Smooth muscle cell (in vitro differentiated cells): ENCODE data around the gene BICC1. TPM values are rescaled to one million over a fixed set of nuclear protein-coding genes. Genes with fewer than 3 reads are reported as not detected.

Experiments used
- DNase-seq: peaks from one replicate; lab custom pipeline; 2025; ENCODE audit not compliant: unreplicated experiment; lab: John Stamatoyannopoulos, UW
- H2AFZ ChIP-seq: fragments of 200-600 bp; sonication (generic); 2 replicates; pipeline ENCODE4 v1.6.0; 2016; ENCODE audit warnings: antibody characterized with exemption, low read depth, mild to moderate bottlenecking
- H3F3A ChIP-seq: fragments of 200-600 bp; sonication (generic); 2 replicates; pipeline ENCODE4 v1.6.0; 2017; ENCODE audit warnings: antibody characterized with exemption, low read depth
- H3K27ac ChIP-seq: fragments of 200-600 bp; sonication (generic); 2 replicates; pipeline ENCODE4 v1.5.1; 2016; ENCODE audit warnings: low read depth, mild to moderate bottlenecking
- H3K27me3 ChIP-seq: fragments of 200-600 bp; sonication (generic); 2 replicates; pipeline ENCODE4 v1.6.1; 2016; ENCODE audit warnings: low read depth, mild to moderate bottlenecking
- H3K36me3 ChIP-seq: fragments of 200-600 bp; sonication (generic); 2 replicates; pipeline ENCODE4 v1.5.1; 2016; ENCODE audit warnings: low read depth
- H3K4me1 ChIP-seq: fragments of 200-600 bp; sonication (generic); 2 replicates; pipeline ENCODE4 v1.5.1; 2016; ENCODE audit warnings: low read depth
- H3K4me2 ChIP-seq: fragments of 200-600 bp; sonication (generic); 2 replicates; pipeline ENCODE4 v1.6.0; 2016; ENCODE audit warnings: mild to moderate bottlenecking
- H3K4me3 ChIP-seq: fragments of 200-600 bp; sonication (generic); 2 replicates; pipeline ENCODE4 v1.5.1; 2016; ENCODE audit warnings: mild to moderate bottlenecking
- H3K79me2 ChIP-seq: fragments of 200-600 bp; sonication (generic); 2 replicates; pipeline ENCODE4 v1.6.0; 2016; ENCODE audit warnings: low read depth, mild to moderate bottlenecking
- H3K9ac ChIP-seq: fragments of 200-600 bp; sonication (generic); 2 replicates; pipeline ENCODE4 v1.6.0; 2016; ENCODE audit warnings: low read depth
- H3K9me3 ChIP-seq: fragments of 200-600 bp; sonication (generic); replicated peaks from 2 replicates; pipeline ENCODE4 v1.5.1; 2016; ENCODE audit warnings: low read depth
- H4K20me1 ChIP-seq: fragments of 200-600 bp; sonication (generic); 2 replicates; pipeline ENCODE4 v1.6.0; 2016; ENCODE audit warnings: low read depth
- WGBS: methylation state at CpG from one replicate; pipeline ENCODE4 v1.1.7; 2016; ENCODE audit warnings: low lambda C conversion rate; 5-methylcytosine and 5-hydroxymethylcytosine counted together
- polyA plus RNA-seq: library from polyadenylated mRNA; unstranded; fragments of >200 nt; fragmentation: Nextera tagmentation; extraction: Ambion mirVana; gene quantifications from 2 replicates; pipeline ENCODE4 v1.2.1, GENCODE V29; 2016
- total RNA-seq: library from RNA; depleted of rRNA; stranded (reverse); fragments of >200 nt; gene quantifications from 2 replicates; pipeline ENCODE4 v1.2.3, GENCODE V29; 2014
- TF ChIP-seq, protein P1 (sequence below): fragments of 200-600 bp; sonication (generic); IDR thresholded peaks from 2 replicates; pipeline ENCODE4 v1.5.1; 2017; ENCODE audit warnings: borderline replicate concordance, mild to moderate bottlenecking, antibody characterized with exemption; ENCODE audit not compliant: insufficient read depth, poor library complexity, severe bottlenecking

Gene BICC1
- total and polyA plus RNA-seq, 2 experiments from 2014 or later: 7.9 to 23.0 TPM

DNA sequence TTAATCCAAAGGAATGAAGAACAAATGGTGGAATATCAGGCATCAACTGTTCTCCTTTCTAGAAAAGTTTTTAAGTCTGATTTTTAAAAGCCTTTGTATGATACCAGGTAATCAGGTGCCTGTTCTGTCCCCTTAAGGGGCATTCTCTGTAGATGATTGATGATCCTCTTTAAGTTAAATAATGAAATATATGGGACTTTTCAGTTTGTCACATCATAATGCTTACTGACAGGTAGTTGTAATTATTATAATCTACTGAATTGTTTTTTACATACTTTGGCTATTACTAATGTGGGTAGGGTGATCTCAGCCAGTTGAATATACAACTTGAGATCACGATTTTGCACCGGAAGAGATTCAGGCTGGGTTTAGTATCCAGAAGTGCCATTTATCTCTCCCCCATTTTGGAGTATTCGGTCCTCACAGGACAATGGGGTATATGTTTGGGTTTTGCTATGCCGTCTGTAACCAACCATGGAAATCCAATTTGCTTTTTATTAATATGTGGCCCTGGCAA, 330.2 kb downstream of the BICC1 start:
- Histone ChIP-seq H3K27ac (no peak overlapping the region), H4K20me1 (no peaks in the 10 kb centered on the region), H3K4me2 (no peak overlapping the region), H2AFZ (no peak overlapping the region), H3K4me1 (no peaks in the 10 kb centered on the region), H3K4me3 (no peak overlapping the region), H3K36me3 (no peaks in the 10 kb centered on the region), H3F3A (no peaks in the 10 kb centered on the region), H3K9me3 (no peaks in the 10 kb centered on the region), H3K9ac (no peak overlapping the region), H3K27me3 (no peaks in the 10 kb centered on the region), H3K79me2 (no peaks in the 10 kb centered on the region)
- DNase-seq: no peak
- TF ChIP-seq, protein P1, sequence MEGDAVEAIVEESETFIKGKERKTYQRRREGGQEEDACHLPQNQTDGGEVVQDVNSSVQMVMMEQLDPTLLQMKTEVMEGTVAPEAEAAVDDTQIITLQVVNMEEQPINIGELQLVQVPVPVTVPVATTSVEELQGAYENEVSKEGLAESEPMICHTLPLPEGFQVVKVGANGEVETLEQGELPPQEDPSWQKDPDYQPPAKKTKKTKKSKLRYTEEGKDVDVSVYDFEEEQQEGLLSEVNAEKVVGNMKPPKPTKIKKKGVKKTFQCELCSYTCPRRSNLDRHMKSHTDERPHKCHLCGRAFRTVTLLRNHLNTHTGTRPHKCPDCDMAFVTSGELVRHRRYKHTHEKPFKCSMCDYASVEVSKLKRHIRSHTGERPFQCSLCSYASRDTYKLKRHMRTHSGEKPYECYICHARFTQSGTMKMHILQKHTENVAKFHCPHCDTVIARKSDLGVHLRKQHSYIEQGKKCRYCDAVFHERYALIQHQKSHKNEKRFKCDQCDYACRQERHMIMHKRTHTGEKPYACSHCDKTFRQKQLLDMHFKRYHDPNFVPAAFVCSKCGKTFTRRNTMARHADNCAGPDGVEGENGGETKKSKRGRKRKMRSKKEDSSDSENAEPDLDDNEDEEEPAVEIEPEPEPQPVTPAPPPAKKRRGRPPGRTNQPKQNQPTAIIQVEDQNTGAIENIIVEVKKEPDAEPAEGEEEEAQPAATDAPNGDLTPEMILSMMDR: no peak
- WGBS: 94% methylated on average over 4 of the region's 4 CpGs

DNA sequence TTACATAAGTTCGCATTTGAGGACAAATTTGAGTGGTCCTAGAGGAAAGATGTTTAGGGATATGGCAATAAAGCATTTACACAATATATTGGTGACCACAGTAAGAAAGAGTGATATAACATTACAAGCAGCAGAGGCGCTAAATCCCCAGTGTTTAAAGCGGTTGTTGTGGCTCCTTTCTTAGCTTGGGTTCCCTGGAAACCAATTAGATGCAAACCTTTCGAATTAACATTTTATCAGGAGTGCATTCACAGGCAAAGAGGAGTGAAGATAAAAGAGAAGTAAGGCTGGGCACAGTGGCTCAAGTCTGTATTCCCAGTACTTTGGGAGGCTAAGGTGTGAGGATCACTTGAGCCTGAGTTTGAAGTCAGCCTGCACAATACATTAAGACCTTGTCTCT, 331.1 kb downstream of the BICC1 start:
- no peak overlapping the region for H3K27ac ChIP-seq
- no peak overlapping the region for H3K4me3 ChIP-seq
- 83% methylated on average over 4 of the region's 4 CpGs for WGBS
- no peaks in the 10 kb centered on the region for H4K20me1 ChIP-seq
- H3F3A ChIP-seq: no peaks in the 10 kb centered on the region
- H3K36me3 ChIP-seq: no peaks in the 10 kb centered on the region
- H3K4me1 ChIP-seq: no peaks in the 10 kb centered on the region
- no peaks in the 10 kb centered on the region for H3K27me3 ChIP-seq
- H2AFZ ChIP-seq: no peak overlapping the region
- no peaks in the 10 kb centered on the region for H3K9me3 ChIP-seq
- no peak for DNase-seq
- no peak overlapping the region for H3K9ac ChIP-seq
- TF ChIP-seq, protein P1: no peak
- no peaks in the 10 kb centered on the region for H3K79me2 ChIP-seq
- H3K4me2 ChIP-seq: no peak overlapping the region

DNA sequence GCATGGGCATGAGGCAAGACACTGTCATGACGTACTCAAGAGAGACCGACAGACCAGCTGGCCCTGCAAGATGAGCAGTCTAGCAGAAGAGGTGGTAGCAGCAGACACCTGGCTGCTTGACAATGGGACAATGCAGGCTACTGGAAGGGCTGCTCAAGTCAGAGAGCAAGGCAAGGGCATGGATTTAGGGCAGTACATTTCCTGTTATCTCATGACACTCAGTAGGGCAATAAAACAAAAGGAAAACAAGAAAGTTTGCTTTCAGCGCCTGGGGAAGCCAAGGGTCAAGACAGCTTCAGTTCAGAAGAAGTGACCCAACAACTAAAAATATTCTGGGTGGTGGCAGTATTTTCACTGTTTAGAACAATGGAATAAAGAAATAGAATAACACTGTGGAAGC, 332.0 kb downstream of the BICC1 start:
- Histone ChIP-seq H2AFZ (no peak overlapping the region), H3K9me3 (no peaks in the 10 kb centered on the region), H4K20me1 (no peaks in the 10 kb centered on the region), H3K4me1 (no peaks in the 10 kb centered on the region), H3K9ac (no peak overlapping the region), H3K4me3 (no peak overlapping the region), H3K4me2 (no peak overlapping the region), H3K79me2 (no peaks in the 10 kb centered on the region), H3K27ac (no peak overlapping the region), H3K36me3 (no peaks in the 10 kb centered on the region), H3K27me3 (no peaks in the 10 kb centered on the region), H3F3A (no peaks in the 10 kb centered on the region)
- 88% methylated on average over 3 of the region's 3 CpGs for WGBS
- TF ChIP-seq, protein P1: no peak
- no peak for DNase-seq

DNA sequence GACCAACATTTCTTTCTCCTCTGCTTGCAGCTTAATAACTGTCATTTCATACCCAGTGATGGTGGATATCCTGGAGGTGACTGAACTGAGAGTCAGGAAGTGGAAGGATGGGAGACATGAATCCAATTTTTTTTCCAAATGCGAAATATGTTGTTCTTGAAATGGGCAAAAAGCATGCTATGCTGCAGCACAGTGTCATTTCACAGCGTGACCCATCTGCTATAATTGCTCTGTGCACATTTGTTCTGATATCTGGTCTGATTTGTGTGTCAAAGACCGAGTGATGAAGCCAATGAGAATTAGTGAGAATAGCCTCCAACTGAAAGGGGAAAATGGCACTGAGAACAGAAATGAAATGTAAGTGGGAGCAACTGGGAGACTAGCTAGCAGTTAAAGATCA, 334.2 kb downstream of the BICC1 start:
- H3K27ac ChIP-seq: no peak overlapping the region
- H3K9me3 ChIP-seq: no peaks in the 10 kb centered on the region
- no peaks in the 10 kb centered on the region for H3K4me1 ChIP-seq
- no peak overlapping the region for H2AFZ ChIP-seq
- no peak for DNase-seq
- no peak overlapping the region for H3K9ac ChIP-seq
- no peaks in the 10 kb centered on the region for H3K27me3 ChIP-seq
- no peaks in the 10 kb centered on the region for H3K79me2 ChIP-seq
- WGBS: 87% methylated on average over 3 of the region's 3 CpGs
- H3K4me2 ChIP-seq: no peak overlapping the region
- no peaks in the 10 kb centered on the region for H3K36me3 ChIP-seq
- H4K20me1 ChIP-seq: no peaks in the 10 kb centered on the region
- H3K4me3 ChIP-seq: no peak overlapping the region
- H3F3A ChIP-seq: no peaks in the 10 kb centered on the region
- TF ChIP-seq, protein P1: no peak
